BE2C (cell line): Measurements from ENCODE around the gene AOC1.

Experiments used
- DNase-seq: peaks from one replicate; pipeline ENCODE4 v3.0.0-alpha.2; 2020
- H3K27me3 ChIP-seq: fragments of 250-450 bp; sonication (Bioruptor Pico); 2 replicates; pipeline ENCODE4 v1.5.1; 2020; ENCODE audit warnings: mild to moderate bottlenecking
- H3K36me3 ChIP-seq: fragments of 250-450 bp; sonication (Bioruptor Pico); 2 replicates; pipeline ENCODE4 v1.5.1; 2020; ENCODE audit warnings: mild to moderate bottlenecking
- H3K4me1 ChIP-seq: fragments of 250-450 bp; sonication (Bioruptor Pico); 2 replicates; pipeline ENCODE4 v1.5.1; 2020
- H3K4me3 ChIP-seq: 2 replicates; pipeline ENCODE4 v1.5.1; 2011; ENCODE audit warnings: low read depth, low read length
- H3K9me3 ChIP-seq: fragments of 250-450 bp; sonication (Bioruptor Pico); 2 replicates; pipeline ENCODE4 v1.5.1; 2020
- CTCF ChIP-seq: IDR thresholded peaks from 2 replicates; pipeline ENCODE4 v1.5.1; 2012; ENCODE audit warnings: mild to moderate bottlenecking, low read depth, low read length

AOC1 gene

DNA sequence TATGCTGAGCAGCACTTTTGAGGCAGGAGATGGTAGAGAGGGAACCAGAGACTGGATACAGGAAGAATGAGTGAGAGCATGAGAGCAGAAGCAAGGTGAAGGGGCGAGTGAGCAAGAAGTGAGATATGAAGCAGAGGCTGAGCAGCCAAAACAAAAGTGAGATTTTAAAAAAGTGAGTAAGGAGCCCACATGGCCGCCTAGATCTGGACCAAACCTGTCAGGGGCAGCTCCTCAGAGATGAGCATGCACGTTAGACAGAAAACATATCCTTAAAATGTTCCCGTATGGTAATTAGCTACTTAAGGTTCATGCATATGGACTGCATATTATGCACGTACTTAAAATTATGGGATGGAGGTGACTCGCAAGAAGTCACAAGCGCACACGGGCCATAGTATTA is 29.3 kb upstream of the AOC1 start:
- Histone ChIP-seq H3K9me3 (no peaks in the 10 kb centered on the region), H3K27me3 (no peaks in the 10 kb centered on the region), H3K4me1 (no peaks in the 10 kb centered on the region), H3K36me3 (no peaks in the 10 kb centered on the region), H3K4me3 (no peak overlapping the region)
- no peak for TF ChIP-seq CTCF
- no peak for DNase-seq

- no peaks in the 10 kb centered on the region for H3K4me1 ChIP-seq
- H3K27me3 ChIP-seq = no peaks in the 10 kb centered on the region
- TF ChIP-seq CTCF = no peak
- DNase-seq = no peak
- no peaks in the 10 kb centered on the region; the same call in 1 of the 2 replicates for H3K36me3 ChIP-seq
- no peak overlapping the region for H3K4me3 ChIP-seq
- H3K9me3 ChIP-seq = no peaks in the 10 kb centered on the region
Observed at GRCh38 chr7:150823484-150824126, 28.7 kb upstream of the AOC1 start.

GRCh38 chr7:150824379-150825177 is 27.7 kb upstream of the AOC1 start:
- no peak for TF ChIP-seq CTCF
- no peaks in the 10 kb centered on the region for H3K27me3 ChIP-seq
- DNase-seq = no peak
- no peaks in the 10 kb centered on the region for H3K4me1 ChIP-seq
- H3K4me3 ChIP-seq = no peak overlapping the region
- no peaks in the 10 kb centered on the region for H3K9me3 ChIP-seq
- no peaks in the 10 kb centered on the region; the same call in 1 of the 2 replicates for H3K36me3 ChIP-seq

- DNase-seq = no peak
- Histone ChIP-seq H3K4me3 (no peak overlapping the region), H3K4me1 (no peaks in the 10 kb centered on the region), H3K9me3 (no peaks in the 10 kb centered on the region), H3K36me3 (no peaks in the 10 kb centered on the region; the same call in 1 of the 2 replicates), H3K27me3 (no peaks in the 10 kb centered on the region)
- no peak for TF ChIP-seq CTCF
Observed at GRCh38 chr7:150826061-150826849, 26.1 kb upstream of the AOC1 start.

DNA sequence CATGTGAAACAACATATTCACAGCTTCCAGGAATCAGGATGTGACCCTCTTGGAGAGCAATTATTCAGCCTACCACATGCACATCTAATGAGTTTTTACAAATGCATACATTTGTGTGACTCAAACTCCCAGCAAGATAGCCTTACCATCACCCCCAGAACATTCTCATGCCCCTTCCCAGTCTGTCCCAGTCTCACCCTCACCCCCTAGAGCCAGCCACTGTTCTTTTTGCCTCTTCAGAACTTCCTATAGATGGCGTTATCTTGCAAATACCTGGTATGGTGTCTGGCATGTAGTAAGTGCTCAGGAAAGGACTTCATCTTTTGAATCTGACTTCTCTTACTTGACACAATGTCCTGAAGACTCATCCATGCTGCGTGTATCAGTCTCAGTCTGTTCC is 23.9 kb upstream of the AOC1 start:
- Histone ChIP-seq H3K36me3 (no peaks in the 10 kb centered on the region; the same call in 1 of the 2 replicates), H3K27me3 (no peaks in the 10 kb centered on the region), H3K4me3 (no peak overlapping the region), H3K9me3 (no peaks in the 10 kb centered on the region), H3K4me1 (no peaks in the 10 kb centered on the region)
- DNase-seq = no peak
- TF ChIP-seq CTCF = no peak
